ENCODE results near the gene ARHGAP22. TPM values are rescaled to one million over a fixed set of nuclear protein-coding genes. Genes with fewer than 3 reads are reported as not detected.

ARHGAP22 gene
- polyA plus RNA-seq, 5 donors = 1.3 to 3.1 (median 2.5) TPM

DNA sequence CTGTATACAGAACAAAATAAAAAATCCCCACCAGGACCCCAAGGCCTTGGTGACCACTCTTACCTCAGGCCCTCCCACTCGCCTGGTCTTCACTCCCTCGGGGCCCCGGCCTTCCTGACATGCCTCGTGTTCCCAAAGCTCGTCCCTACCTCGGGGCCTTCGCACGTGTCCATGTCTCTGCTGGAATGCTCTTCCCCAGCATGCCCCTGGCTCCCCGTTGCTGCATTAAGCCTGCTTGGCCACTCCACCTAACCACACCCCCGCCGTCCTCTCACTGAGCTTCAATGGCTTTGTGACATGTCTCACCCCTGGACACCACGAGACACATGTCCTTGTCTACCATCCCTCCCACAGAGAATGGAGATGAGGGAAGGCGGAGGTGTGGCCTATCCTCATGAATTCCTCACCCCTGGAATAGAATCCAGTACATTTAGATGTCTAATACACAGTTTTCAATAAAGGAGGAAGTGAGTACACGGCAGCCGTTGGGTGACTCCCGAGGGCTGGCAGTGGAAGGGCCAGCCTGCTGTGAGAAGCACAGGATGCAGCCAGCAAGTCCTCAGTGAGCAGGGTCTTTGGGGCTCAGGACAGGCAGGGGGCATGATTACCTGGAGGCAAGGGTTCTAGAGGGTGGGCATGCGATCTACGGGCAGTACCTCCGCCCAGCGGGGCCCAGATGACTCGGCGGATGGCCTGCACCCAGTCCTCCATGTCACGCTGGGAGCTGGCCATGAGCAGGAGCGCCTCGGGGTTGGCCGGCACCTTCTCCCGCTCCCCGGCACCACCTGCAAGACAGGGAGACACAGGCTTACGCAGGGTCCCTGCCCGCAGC is 125.7 kb downstream of the ARHGAP22 start:
- no peak for DNase-seq

DNA sequence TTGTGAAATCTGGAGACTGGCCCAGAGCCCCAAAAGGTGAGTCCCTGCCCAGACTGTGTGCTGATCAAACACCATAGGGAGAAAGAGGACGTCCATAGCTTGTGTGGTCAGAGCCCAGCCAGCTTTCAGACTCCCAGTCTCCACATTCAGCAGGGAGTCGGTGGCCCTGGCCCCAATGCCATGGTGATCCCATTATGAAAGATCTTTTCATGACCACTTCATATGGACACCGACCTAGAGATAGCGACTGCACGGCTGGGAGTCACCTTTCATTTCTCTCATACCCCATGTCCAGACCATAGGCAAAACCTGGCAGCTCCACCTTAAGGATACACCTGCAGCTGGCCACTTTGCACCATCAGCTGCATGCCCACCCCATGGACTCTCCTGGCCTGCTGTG is 126.4 kb downstream of the ARHGAP22 start:
- DNase-seq = no peak

DNA sequence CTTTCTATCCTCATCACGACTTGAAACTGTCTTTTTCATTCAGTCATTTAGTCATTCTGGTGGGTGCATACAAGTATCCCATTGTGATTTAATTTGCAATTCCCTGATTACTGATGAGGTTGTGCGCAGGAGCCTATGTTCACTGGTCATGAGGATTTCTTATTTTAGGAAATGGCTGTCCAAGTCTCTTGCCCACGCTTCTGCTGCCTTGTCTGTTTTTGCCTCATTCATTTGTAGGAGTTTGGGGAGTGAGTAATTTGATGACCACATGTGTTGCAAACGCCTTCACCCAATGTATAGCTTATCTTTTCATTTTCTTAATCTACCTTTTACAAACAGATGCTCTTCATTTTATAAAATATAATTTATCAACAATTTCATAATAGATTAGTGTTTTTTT is 127.3 kb downstream of the ARHGAP22 start:
- no peak for DNase-seq

DNA sequence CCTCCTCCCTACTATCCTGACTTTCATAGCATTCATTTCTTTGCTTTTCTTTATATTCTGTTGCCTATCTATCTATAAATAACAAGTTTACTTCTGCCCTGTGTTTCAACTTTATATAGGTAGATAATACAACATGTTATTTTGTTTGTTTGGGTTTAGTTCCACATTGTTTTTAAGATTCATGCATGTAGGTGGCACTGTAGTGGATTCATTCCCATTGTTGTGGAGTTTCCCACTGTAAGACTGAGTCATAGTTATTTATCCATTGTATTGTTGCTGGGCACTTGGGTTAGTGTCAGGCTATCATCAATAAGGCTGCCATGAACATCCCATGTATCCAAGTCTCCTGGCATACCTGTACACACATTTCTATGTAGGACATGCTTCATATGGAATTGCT is 127.7 kb downstream of the ARHGAP22 start:
- no peak for DNase-seq

DNA sequence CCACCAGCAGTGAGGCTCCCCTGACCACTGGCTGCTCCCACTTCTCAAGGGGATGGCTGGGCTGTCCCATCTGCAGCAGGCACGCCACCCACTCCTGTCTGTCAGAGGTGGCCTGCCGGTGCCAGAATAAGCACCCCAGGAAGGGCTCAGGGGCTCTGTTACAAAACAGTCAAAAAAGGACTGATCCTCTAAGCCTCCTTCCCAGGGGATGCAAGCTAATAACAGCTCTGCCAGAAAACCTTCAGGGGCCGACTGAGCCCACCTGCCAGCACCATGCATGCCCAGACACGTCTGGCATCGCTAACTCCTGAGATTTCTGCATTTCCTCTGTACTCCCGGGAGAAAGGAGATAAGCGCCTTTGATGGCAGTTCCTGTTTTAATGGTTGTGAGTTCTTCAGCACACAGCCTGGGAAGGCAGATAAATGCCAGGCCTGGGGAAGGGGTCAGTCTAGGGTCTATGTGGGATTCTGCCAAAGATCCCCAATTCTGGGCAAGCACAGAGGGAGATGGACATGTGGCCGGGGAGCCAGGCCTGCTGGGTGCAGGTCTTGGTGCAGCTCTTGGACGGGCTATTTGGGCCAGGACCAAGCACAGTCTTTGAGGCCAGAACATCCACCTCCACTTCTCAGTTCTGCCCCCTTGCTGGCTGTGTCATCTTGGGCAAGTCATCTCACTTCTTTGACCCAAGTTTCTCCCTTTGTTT is 128.4 kb downstream of the ARHGAP22 start:
- no peak for DNase-seq

DNA sequence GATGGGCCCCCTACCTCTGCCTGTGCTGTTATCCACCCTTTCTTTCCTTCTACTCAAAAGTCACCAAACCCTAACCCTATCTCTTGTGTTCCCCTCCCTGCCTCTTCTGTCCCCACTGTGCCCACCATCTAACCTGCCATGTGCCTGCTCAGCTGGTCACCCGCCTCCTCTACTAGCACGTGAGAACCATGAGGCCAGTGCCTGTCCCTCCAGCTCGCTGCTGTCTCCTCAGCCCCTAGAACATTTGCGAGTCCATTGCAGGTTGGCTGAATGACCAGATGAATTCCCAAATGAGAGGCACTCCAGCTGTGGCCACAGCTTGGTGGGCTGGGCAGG is 129.0 kb downstream of the ARHGAP22 start:
- DNase-seq = no peak

DNA sequence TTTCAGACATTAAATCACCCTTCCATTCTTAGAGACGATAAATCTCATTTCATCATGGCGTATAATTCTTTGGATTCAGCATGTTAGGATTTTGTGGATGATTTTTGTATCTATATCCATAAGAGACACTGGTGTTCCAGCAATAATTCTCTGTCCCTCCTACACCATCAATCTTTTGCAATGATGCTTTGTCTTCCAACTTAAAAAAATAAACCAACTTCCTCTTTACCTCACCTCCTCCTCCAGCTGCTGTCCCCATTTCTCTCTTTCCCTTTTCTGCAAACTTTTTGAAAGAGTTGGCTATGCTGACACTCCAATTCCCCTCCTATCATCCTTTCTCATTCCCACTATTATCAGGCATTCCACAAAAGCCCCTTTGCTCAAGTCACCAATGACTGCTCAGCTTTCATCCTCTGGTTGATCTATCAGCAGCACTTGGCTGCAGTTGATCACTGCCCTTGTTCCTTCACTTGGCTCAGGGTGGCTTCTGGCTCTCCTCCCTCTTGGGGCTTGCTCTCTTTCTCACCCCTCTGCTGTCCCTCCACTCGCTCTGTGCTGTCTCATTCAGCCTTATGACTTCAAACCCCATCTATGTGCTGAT is 130.0 kb downstream of the ARHGAP22 start:
- no peak for DNase-seq

DNA sequence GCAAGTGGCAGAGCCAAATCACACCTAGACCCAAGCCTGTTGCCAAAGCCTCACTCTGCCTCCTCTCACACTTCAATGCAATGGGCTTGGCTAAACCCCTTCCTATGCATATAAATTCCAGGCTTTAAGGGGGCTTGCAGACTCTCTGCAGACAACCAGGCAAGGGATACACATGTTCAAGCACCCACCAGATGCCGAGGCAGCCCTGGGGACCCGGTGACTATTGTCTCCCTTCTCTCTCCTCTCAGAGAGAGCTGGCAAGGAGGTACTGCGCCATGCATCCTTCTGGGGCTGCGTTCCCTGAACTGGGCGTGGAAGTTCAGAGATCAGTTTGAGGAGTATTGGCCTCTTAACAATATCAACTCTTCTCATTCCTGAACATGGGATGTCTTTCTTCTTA is 131.2 kb downstream of the ARHGAP22 start:
- no peak for DNase-seq

DNA sequence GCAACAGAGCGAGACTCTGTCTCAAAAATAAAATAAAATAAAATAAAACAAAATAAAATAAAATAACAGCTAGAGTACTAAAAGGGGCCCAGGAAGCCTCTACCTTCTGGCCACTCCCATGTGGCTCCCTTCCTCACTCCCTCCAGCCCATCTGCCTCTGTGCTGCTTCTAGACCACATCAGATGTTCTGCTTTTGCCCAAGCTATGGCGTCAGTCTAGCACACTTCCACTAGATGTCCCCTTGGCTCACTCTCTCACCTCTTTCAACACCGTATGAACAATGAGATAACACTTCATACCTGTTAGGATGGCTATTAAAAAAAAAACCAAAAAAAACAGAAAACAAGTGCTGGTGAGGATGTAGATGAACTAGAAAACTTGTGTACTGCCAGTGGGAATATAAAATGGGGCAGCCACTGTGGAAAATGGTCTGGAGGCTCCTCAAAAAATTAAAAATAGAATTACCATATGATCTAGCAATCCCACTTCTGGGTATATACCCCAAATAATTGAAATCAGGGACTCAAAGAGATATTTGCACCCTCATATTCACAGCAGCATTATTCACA is 132.3 kb downstream of the ARHGAP22 start:
- no peak for DNase-seq

DNA sequence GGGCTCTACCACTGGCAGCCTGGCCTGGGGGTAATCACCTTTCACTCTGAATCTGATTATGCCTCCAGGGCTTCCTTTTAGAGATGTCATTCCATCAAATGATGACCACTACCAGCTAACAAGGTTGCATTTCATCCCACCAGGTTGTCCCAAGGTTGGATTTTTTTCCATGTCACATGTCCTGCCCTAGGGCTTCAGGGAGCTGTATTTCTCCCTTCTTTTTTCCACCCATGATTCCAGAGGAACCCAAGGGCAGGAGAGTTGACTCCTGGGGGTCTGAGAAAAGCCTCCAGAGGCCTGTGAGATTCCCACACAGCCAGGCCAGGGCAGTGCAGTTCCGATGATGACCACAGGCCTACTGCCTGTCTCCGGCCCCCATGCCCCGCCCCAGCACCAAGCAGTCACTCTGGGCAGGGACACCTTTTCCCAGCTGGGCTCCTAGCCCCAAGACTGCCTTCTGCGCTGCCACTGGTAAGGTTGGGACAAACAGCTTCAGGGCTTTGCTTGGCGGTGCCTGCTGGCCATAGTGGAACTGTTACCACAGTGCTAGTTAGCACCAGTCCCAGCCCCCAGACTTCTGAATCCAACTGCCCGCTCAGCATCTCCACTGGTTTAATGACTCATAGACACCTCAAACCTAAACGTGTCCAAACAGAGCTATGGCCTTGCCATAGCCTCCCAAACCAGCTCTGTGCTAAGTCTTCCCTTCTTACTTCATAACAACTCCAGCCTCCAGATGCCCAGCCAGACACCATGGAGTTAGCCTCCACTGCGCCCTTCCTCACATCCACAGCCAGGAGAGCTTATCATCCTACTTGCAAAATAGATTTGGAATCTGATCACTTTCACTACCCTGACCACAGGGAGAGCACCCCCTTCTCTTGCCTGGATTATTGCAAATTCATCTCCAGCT is 133.7 kb downstream of the ARHGAP22 start:
- no peak for DNase-seq

DNA sequence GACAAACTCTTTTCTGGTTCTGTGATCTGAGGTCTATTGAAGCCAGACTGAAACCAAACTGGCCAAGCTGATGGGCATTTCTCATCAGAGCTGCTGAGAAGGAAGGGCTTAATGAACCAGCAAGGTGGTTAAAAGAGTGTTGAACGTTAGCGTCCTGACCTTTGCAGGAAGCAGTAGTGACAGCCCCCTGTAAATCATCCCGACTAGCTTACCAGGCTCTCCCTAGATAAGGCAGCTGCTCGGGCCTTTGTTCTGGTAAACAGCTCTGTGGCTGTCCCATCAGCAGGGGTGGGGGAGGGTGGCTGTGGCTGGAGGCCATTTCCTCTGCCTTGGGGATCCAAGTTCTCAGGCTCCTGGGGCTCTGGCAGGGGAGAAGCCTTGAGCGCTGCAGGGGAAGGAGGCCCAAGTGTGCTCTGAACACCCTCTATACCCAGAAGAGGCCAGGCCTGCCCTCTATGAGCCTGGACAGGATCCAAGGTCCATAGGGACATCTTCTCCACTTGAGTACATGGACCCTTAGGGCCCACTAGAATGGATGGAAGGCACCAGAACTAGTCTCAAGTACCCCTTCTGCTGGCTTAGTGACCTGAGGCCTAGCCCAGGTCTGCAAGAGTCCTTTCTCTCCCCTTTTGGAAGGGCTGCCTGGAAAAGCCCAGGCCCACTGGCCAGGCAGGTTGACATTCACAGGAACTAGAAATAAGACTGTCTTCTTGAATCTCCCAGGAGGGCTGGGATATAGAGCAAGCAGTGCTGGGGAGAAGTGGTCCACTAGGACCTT is 134.6 kb downstream of the ARHGAP22 start:
- DNase-seq = no peak

DNA sequence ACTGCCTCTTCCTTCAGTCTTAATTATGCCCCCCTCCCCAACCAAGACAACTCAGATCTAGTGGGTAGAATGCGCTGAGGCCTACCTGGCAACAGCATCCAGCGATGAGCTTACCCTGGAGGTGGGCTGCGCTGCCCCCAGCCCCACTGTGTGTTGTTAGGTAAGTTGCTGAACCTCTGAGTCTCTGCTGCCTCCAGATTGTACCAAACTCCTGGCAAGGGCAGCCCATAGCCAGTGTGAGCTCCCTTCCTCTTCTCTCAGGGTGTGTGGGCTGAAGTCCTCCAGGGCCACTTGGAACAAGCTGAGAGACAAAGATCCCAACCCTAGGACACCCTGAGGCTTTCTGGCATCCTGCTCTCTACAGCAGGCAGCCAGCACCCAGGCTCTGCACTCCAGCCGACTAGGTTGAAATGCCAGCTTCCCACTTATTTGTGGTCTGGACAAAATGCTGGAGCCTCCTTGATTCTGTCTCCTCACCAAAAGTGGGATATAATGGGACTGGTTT is 135.3 kb downstream of the ARHGAP22 start:
- no peak for DNase-seq

DNA sequence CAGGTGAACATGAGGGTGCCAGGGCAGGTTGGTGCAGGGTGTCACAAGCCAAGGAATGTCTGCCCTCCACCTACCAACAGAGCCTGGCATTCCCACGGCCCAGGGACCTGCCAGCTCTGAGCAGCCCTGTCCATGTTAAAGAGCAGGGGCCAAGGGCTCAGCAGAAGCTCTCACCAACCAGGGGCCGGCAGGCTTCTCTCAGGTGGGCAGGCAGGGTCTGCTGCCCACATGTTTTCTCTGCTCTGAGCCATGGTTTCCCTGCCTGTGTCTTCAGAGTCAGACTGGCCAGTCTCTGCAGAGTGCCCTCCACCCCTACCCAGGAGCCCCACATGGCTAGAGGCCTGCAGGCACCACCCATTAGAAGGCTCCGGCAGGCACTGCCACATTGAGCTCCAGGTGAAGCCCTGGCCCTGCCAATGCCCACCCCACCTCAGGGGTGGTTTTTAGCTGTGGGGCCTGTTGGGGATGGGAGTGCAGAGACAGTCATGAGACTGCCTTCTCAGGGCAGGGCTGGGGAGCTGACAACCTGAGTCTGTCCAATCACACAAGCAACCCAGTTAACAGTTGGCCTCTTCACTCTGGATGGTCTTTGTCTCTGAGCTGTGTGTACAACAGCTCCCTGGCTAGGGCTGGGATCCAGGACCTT is 135.9 kb downstream of the ARHGAP22 start:
- no peak for DNase-seq

DNA sequence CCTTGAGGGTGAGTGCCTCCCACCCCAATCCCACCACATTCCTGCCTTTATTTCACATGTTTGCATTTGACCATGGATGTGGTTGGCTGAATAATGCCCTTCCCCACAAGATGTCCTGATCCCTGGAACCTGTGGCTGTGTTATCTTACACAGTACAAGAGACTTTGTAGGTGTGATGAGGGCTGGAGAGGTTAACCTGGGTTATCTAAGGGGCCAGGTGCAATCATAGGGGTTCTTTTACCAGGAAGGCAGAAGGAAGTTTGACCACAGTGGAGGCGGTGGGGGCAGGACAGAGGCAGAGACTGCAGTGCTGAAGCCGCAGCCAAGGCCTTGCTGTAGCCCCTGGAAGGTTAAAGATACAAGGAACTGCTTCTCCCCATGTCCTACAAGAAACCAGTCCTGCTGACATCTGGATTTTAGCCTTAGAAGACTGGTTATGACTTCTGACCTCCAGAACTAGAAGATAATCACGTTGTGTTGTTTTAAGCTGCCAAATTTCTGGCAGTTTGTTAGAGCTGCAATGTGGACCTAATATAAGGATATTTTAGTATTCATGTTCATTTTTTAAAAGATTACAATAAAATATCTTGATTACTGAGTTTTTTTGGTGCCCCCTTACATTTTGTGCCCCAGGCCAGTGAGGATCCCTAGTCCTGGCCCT is 136.6 kb downstream of the ARHGAP22 start:
- DNase-seq = no peak

DNA sequence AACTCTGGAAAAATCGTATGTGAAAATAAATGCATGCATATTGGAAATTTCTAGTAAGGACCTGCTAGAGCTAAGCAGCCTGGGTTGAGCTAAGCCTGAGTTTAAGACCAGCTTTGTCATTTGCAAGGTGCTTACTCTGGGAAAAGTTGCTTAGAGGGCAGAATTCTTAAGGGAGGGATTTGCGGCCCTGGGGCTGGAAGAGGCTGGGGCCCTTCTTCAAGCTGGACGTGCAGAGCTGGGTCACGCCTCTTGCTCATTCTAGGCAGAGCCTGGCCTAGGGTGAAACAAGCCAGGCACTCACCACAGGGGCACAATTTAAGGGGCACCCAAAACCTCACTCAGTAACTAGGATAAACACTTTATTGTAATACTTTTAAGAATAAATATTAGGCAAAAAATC is 137.2 kb downstream of the ARHGAP22 start:
- DNase-seq = no peak

DNA sequence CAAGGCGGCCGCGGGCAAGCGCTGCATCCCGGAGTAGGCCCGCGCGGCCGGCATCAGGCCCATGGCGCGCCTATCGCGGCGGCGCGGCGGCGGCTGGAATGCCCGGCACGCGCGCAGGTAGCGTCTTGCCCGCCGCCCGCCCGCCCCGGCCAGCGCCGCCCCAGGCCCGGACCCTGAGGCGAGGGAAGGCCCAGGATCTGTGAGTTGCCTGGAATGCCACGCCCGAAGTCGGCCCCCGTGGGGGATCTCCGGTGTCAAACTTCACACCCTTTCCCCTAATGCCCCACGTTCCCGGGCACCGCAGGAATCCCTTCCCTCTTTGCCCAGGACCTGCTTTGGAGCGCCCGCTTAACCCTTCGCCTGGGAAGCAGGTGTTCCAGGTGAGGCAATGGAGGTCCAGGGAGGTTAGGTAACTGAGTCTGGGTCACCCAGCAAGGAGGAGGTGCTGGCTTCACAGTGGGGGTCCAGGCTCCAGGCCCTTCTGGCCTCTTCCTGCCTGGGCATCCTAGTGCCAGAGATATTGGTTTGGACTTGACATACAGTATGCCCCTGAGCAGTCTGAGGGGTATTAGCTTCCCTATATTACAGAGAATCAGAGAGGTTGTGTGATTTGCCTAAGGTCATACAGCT is 138.1 kb downstream of the ARHGAP22 start:
- no peak for DNase-seq

DNA sequence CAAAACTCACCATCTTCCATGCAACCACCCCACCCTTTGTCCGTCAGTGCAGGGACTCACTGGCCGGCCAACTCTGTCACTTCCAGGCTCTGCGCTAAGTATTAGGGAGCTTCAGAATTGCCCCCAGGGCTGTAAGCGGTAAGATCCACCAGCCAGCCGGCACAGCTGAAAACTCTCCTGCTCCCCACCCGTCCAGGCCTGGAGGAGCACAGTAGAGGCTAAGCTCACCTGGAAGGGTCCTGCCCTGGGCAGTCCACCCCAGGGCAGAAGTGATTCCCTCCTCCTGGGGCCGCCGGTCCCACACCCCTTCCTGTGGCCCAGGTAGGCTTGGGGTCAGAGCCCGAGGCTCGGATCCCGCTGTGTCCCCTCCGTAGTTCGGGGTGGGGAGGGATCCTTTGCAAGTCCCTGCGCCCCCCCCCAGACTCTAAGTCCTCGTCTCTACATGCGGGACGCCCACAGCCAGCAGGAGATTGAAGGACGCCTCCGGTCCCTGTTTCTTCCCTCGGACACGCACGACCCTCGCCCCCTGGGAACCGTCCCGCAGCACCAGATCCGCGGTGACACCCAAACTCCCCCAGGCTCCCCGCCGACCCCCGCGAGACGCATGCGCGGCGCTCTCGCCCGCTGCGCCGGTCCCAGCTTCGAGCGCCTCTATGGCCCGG is 138.9 kb downstream of the ARHGAP22 start:
- no peak for DNase-seq

All from right lung (tissue), 5 donors.